HG03342 (cell line): ENCODE measurements around the gene MTHFD2L.
"Not testable (repeated sequence)": the region's sequence is repeated elsewhere in the genome, so short reads cannot be mapped to it uniquely, and the experiment has no call there.

Experiments
- ATAC-seq: cut with Tn5 transposase; IDR thresholded peaks from one replicate; pipeline ENCODE4 v1.9.1; 2021; ENCODE audit warnings: mild to moderate bottlenecking, moderate library complexity; ENCODE audit not compliant: unreplicated experiment

MTHFD2L gene

DNA sequence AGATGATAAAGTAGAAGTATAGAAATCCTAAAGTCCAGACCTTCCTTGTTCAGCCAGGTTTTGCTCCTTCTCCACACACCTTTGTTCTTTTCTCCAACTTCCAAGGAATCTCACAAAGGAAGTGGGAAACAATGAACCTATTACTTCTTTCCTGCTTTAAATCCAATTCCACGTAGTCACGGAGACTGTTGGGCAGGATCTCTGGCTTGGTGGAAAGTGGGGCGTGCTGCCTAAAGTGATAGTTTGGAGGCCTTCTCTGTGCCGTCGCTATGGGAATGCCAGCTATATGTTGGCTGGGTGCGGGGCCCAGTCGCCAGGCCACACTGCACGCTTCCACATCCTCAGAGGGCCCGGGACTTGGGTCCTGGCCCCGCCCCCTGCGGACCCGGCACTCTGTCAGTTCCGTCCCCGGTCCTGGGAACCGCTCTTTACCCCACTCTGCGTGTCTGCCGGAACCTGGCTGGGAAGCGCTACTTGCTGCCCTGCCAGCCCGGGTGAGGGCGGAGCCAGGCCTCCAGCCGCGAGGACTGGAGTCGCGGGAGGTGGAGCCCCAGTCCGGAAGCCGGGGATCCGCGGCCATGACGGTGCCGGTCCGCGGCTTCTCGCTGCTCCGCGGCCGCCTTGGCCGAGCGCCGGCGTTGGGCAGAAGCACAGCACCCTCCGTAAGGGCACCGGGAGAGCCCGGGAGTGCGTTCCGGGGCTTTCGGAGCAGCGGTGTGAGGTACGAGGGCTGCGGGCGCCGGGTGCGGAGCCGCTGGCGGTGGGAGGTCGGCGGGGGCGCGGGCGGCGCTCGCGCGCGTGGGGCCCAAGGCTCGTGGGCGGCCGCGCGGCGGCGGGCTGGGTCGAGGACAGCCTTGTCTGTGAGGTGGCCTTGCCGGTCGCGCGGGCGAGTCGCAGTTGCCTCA is at the start of gene MTHFD2L:
MTHFD2L (plus strand) TSS at position 558 of the 905 bp plus-strand sequence; CDS start at position 579, 21 bp downstream.
- peak; percentile 96 for ATAC-seq

DNA sequence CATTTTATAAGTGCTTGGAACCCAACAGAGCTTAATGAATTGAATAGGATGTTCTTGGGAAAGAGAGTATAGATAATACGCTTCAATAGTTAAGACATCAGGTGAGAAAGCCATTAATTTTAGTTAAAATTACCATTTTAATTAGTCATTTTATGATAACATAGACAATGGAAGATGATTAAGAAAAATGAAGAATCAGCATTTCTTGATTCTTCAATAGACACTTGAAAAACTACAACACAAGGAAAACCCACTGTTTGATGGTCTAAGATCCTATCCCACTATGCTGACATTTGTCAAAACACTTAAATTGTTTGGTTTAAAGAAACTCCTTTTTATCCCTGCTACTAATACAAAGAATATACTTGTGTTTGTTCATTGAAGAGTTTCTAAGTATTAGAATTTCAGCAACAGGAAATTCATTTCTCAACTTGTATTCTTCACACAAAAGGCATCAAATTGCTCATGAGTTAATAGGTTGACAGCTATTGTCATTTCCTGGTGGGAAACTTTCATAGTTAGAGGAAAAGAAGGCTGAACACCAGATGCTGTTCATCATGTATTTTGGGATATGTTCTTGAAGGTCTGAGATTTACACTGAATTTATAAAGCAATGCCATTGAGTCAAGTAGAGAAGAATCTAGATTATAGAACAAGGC is 49.3 kb upstream of the MTHFD2L start:
- no peak for ATAC-seq

DNA sequence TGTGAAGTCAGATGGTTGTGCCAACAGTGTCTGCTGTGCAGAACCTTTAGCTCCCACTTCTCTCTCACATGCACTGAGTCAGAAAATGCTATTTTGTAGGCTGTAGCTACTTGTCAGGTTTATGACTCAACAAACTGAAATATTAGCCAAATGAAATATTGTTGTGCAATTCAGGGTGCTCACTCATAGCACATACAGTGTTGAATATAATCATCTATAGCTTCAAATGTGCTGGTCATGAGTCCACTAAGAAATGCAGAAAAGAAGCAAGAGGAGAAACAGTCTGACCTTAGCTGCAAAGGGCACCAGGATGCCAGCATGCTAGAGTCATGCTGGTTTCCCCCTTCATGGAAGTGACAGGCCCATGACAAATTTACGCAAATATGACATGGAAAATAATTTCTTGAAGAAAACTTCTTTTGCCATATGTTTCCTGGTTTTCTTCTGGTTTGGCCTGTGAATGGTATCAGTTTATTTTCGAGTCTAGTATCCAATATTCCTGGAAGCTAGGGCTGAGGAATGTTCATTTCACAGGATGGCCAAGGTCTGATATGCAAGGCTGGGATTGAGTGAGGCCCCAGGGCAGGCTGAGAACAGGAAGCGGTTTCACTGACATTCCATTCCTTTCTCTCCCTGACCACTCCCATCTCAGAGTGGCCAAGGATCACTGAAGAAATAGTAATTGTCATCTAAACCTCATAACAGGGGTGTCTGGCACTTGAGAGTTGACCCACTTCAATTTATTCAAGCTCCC is 48.6 kb upstream of the MTHFD2L start:
- ATAC-seq, result no peak

DNA sequence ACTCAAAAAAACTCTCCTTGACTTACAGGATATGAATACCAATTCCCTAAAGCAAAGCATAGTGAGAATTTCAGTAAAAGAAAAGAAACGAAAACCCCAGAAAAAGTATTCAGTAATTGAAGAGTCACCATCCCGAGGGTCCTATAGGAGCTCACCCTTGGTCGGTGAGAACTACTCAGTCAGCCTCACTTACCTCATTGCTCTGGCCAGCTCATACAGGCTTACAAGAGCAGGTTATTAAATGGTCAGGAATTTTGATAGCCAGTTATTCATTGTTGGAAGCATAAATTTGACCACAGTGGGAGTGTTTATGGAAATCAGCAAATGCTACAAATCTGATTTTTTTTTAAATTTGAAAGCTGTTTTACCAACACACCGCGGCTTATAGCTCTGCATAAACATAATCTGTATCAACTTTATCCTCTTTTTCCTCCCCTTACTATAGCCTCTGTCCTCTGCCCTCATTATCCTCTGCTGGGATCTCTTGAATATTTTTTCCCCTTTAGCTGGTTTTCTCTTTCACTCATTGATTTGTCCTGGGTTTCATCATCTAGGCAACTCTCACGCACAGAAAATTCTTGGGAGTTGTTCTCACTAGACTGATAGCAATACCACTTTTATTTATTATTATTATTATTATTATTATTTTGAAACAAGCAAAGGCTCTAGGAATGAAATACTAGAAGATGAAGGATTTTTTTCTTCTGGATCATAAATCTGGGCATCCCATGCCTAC is 47.9 kb upstream of the MTHFD2L start:
- no peak for ATAC-seq

DNA sequence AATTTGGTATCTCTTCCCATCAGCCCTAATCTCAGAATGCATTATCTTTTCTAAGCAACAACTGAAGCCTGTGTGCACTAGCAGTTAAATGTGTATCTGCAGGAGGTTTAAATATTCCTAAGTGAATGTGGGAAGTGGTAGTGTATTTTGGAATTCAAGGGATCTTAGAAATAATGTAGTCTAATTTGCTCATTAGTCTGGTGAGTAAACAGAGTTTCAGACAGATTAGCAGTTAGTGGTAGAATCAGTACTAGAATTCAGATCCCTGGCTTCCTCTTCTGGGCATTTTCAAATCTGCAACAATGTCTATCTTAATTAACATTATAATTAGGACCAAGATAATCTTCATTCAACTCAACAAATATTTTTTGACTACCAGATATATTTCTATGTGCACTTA is 47.2 kb upstream of the MTHFD2L start:
- ATAC-seq, result no peak

DNA sequence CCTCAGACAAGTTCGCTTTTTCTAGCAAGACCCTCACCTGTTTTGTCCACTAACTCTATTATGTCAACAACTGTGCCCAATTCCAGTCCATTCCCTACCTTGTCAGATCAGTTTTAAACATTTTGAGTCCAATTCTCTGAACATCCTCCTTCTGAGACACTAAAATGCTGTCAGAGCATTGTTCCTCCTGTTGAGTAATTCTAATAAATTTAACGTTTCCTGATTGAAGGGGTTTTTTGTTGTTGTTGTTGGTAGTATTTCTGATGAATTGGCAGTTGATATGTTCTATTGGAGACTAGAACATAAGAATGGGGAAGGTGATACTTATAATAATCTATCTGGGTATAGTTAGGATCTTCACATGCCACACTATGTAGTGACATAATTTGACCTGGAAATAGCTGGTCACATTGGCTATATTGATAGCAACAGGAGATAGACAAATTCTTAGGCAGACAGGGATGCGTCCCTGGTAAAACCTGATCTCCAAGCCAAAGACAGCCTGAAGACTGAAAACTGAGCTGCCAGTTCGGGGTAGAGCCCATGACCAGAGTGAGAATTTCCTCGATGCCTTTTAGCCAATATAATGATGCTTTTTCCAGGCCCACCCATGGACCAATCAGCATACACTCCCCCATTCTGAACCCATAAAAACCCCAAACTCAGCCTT is 46.5 kb upstream of the MTHFD2L start:
- no peak for ATAC-seq

DNA sequence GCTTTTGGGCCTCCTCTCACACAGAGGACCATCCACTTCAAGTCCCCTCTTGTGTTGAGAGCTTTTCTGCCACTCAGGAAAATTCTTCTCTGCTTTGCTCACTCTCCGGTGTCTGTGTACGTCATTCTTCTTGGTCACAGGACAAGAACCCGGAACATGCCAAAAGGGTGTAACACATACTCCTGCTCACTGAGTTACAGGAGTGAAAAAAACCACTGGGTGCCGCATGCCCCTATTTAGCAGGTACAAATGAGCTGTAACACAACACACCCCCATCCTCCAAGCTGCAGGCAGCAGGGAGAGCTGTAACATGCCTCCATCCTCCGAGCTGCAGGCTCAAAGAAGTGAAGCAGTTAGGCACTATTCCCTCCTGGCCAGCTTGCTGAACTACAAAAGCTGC is 45.9 kb upstream of the MTHFD2L start:
- no peak for ATAC-seq

DNA sequence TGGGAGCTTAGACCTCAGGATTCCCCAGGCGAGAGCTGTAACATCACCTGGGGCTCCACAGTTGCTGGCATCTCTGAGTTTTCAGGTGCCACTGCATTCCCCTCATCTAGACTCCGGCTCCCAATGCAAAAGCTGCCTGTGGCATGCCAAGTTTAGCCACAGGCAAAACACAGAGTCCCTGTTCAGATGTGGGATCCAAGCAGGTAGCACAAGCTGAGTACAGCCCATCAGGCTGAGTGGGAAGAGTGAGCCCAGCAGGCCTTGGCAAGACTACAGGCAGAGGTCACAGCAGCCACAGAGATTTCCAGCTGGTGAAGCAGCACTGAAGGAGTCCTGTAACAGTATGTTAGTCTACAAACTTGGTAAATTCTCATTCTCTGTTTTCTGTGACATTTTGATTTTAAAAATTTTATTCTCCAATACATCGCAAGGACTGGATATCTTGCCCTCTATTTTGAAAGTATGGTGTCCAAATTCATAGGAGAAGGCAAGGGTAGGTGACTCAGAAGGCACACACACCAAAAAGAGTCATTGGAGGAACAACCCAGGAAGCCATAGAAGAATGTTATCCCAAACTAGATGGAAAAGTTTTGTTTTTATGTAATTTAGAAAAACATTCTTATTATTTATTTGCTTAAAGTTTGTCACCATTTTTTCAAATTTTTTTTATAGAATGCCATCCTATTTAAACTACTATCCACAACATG is 45.4 kb upstream of the MTHFD2L start:
- no peak for ATAC-seq

DNA sequence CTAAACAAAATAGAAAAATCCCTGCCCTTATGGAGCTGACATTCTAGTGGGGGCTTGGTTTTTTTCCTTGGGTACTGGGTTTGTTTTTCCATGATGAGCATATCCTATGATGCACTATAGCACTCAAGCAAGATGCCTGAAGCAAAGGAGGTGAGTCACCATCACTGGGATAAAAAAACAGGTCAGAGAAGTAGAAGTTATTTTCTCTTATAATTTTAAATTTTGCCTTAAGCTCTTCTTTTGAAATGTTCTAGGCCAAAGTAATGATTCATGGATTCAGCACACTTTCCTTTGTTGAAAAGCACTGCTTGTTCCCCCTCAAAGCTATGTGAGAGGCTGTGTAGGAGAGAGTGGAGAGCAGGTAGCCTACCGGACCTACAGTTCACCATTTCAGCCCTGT is 43.7 kb upstream of the MTHFD2L start:
- no peak for ATAC-seq

DNA sequence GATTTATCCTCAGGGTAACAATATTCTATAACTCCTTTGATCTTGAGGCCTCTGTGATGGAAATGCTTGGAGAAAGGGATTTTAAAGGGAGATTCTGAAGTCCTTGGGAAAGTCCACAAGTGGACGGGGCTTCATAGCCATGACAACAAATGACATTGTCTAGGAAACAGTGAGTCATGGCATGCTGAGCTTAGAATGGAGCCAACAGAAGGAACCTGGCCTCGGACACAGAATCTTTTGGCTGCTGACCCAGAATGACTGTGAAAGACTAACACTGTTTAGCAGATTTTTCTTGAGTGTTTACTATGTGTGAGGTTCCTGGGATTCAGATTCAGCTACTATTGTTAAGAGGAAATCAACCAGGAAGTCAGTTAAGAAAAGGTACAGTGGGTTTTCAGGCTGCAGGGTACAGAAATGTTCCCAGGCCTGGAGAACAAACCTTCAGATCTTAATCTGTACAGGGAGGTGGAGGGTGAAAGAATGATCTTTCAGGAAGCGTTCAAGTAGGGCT is 40.8 kb upstream of the MTHFD2L start:
- ATAC-seq, result no peak

DNA sequence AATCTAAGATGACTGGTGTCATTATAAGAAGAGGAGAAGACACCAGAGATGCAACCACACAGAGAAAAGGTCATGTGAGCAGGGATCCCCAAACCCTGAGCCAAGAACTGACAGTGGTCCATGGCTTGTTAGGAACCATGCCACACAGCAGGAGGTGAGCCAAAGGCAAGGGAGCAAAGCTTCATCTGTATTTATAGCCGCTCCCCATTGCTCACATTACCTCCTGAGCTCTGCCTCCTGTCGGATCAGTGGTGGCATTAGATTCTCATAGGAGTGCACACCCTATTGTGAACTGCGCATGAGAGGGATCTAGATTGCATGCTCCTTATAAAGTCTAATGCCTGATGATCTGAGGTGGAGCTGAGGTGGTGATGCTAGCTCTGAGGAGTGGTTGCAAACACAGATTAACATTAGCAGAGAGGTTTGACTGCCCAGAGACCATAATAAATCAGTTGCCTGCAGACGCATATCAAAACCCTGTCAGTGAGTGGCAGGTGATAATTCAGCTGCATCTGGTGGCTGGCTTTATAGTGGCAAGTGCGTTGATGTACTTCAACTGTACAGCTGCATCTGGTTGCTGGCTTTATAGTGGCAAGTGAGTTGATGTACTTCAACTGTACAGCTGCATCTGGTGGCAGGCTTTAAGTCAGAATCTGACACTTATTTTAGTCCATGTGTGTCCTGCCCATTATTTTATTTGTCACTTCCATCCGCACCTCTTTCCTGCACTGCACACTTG is 39.1 kb upstream of the MTHFD2L start:
- no peak for ATAC-seq

DNA sequence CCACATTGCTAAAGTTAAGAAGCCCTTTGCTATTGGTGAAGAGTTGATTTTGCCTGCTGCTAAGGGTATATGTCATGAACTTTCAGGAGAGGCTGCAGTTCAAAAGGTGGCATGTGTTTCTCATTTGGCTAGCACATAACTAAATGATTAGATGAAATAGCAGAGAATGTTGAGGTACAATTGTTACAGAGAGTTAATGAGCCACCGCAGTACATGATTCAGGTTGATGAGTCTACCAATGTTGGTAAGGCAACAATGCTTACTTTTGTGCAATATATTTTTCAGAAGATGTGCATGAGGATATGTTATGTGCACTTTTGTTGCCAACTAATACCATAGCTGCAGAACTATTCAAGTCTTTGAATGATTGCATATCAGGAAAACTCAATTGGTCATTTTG is 37.8 kb upstream of the MTHFD2L start:
- ATAC-seq, result no peak

DNA sequence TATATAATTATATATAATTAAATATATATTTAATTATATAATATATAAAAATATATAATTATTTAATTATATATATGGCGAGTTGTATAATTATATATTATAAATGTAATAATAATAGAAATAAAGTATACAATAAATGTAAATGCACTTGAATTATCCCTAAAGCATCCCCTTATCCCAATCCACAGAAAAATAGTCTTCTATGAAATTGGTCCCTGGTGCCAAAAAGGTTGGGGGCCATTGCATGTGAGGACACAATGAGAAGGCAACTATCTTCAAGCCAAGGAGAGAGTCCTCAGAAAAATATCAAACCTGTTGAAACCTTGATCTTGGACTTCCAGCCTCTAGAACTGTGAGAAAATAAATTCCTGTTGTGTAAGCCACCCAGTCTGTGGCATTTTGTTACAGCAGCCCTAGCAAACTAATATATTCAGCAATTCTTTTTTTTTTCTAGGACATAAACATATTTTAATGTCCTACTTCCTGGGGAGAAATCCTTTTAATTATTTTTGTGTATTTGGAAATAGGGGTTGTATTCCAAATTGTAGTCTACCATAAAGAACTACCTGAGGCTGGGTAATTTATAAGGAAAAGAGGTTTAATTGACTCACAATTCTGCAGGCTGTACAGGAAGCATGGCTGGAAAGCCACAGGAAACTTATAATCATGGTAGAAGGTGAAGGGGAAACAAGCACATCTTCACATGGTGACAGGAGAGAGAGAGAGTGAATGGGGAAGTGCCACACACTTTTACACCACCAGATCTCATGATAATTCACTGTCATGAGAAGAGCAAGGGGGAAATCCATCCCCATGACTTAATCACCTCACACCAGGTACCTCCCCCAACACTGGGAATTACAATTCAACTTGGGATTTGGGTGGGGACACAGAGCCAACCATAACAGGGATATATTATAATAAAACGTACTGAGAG is 36.0 kb upstream of the MTHFD2L start:
- ATAC-seq, result no peak

DNA sequence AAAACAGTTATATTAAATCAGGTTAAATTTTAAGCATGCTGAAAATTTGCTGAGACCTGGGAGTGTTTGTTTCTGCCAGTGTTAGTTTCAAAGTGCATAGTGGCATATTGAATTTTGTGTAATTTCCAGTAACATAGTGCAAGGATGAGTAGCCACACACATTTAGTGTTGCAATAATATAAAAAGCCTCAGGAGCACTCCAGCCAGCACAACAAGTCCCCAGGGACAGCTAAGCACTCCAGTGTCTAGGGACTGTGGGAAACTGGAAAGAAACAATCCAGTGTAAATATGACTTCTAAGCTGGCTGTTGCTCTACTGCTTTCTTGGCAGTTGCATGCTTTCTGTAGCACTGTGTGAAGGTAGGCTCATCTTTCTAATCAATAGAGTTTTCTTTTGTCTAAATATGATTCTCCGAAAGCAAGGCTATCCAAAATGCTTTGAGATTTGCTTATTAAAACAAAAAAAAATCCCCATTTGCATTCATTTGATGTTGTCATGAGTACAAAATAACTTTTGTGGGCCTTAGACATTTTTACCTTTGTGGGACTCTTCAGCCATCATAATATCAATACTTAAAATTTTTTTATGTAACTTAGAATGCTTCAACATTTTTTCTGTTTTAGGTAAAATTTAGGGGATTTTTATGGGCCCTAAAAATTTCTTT is 34.7 kb upstream of the MTHFD2L start:
- ATAC-seq, result no peak

DNA sequence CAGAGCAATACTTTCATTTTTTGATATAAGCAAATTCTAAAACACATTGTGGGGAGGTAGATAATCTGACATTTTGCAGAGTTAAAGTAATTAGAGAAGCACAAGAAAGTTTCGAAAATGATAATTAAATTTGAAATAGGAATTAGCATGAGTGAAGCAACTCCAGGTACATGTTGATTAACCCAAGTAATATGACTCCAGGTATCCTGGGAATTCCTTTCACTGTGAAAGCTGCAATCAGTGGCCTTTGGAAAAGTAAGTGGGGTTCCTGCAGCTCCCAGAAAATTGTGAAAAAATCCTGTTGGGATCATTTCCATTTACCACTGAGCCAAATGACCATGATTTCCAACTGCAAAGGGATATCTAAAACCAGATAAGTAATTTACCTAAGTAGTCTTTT is 32.9 kb upstream of the MTHFD2L start:
- no peak for ATAC-seq

DNA sequence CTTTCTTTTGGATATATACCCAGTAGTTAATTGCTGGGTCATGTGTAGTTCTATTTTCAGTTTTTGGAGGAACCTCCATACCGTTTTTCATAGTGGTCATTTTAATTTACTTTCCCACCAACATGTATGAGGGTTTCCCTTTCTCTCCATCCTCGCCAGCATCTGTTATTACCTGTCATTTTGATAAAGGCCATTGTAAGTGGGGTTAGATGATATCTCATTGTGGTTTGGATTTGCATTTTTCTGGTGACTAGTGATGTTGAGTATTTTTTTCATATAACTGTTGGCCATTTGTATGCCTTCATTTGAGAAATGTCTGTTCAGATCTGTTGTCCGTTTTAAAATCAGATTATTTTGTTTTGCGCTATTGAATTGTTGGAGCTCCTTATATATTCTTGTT is 30.2 kb upstream of the MTHFD2L start:
- ATAC-seq, result no peak

DNA sequence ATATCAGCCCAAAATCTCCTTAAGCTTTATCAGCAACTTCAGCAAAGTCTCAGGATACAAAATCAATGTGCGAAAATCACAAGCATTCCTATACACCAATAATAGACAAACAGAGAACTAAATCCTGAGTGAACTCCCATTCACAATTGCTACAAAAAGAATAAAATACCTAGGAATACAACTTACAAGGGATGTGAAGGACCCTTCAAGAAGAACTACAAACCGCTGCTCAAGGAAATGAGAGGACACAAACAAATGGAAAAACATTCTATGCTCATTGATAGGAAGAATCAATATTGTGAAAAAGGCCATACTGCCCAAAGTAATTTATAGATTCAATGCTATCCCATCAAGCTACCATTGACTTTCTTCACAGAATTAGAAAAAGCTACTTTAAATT is 27.1 kb upstream of the MTHFD2L start:
- ATAC-seq, result not testable (repeated sequence)
